ENCODE data around the gene TTLL13. TPM values are rescaled to one million over a fixed set of nuclear protein-coding genes. Genes with fewer than 3 reads are reported as not detected.

Gene TTLL13
- total RNA-seq, 4 donors from 2014 or later, result 0.27 TPM; not detected in 3

DNA sequence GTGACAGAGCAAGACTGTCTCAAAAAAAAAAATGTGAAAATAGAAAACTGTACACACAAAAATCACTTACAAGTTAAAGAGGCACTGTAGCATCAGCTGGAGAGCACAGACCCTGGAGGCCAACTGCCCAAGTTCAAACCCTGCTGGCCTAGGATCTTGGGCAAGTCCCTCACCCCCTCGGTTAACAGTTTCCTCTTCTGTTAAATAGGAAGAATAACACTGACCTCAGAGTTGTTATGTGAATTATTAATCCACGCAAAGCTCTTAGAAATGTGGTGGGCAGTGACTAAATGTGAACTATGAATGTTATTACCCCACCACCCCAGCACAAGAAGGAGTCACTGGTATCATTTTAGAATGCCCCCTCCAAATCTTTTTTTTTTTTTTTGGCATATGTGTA lies 26.8 kb upstream of the TTLL13 start:
- Histone ChIP-seq H3K27ac (no peak overlapping the region), H3K4me1 (peaks cover 3 to 14% (median 6%) of the 10 kb centered on the region in 4 donors), H3K36me3 (peaks cover 0 to 46% (median 13%) of the 10 kb centered on the region in 4 donors), H3K4me3 (no peak overlapping the region), H3K9me3 (no peaks in the 10 kb centered on the region), H3K27me3 (no peaks in the 10 kb centered on the region)
- DNase-seq, result no peak
- in situ Hi-C loops (cut with MboI; ENCODE audit: low pct_ligation_motif_present in 1 of 4, low pct_unique_long_range_greater_than_20kb in 1 of 4, low sequenced_read_pairs in 3 of 4), result loop anchor here in 1 of 4 donors (5.0 kb wide), 1 partner anchor 70 kb away; no protein-coding TSS in a partner anchor
- intact Hi-C loops (cut with DNase I; ENCODE audit: low total_unique reads), result loop anchor here (10.0 kb wide), 1 partner anchor 468 kb away; the partner anchor contains the start of gene MESP1
- TF ChIP-seq, protein P1, sequence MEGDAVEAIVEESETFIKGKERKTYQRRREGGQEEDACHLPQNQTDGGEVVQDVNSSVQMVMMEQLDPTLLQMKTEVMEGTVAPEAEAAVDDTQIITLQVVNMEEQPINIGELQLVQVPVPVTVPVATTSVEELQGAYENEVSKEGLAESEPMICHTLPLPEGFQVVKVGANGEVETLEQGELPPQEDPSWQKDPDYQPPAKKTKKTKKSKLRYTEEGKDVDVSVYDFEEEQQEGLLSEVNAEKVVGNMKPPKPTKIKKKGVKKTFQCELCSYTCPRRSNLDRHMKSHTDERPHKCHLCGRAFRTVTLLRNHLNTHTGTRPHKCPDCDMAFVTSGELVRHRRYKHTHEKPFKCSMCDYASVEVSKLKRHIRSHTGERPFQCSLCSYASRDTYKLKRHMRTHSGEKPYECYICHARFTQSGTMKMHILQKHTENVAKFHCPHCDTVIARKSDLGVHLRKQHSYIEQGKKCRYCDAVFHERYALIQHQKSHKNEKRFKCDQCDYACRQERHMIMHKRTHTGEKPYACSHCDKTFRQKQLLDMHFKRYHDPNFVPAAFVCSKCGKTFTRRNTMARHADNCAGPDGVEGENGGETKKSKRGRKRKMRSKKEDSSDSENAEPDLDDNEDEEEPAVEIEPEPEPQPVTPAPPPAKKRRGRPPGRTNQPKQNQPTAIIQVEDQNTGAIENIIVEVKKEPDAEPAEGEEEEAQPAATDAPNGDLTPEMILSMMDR (IDR thresholded peaks at IDR 0.05), result no peak
- no peak for TF ChIP-seq EP300 (IDR thresholded peaks at IDR 0.05; ENCODE audit: low read depth)
- TF ChIP-seq POLR2AphosphoS5 (IDR thresholded peaks at IDR 0.05), result no peak
- TF ChIP-seq POLR2A (IDR thresholded peaks at IDR 0.05), result no peak
- 65 to 74% methylated on average over 2 of the region's 2 CpGs for WGBS, 2 donors (ENCODE audit: low coverage in 1 of 2)

DNA sequence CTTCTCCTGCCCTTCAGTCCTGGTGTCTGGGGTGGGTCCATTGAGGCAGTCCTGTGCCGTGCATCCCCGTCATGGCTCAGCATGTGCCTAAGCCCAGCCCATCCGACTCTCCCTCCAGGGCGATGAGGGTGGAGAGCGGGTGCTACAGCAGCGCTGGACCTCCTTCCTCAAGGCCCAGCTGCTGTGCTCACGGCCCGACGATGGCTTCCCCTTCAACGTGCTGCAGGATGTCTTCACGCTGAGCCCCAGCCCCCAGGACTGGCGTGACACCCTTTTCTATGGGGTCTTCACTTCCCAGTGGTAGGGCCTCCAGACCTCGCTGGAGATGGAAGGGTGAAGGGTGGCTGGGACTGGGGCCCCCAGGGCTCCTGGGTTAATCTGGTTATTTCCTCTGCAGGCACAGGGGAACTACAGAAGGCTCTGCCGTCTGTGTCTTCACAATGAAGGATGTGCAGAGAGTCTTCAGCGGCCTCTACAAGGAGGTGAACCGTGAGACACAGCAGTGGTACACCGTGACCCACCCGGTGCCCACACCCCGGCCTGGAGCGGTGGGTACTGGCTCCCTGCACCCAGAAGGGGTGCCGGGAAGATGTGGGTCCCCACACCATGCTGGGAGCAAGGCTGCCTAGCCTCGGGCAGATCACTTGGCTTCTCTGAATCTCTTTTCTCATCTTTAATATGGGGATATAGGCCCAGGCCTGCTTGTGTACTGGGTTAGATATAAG lies 25.8 kb upstream of the TTLL13 start:
- DNase-seq, result no peak
- peaks cover 0 to 57% (median 12%) of the 10 kb centered on the region in 4 donors for H3K36me3 ChIP-seq
- intact Hi-C loops (cut with DNase I; ENCODE audit: low total_unique reads) (loop anchor here (10.0 kb wide), 1 partner anchor 469 kb away; the partner anchor contains the start of gene MESP1), in situ Hi-C loops (cut with MboI; ENCODE audit: low pct_ligation_motif_present in 1 of 4, low pct_unique_long_range_greater_than_20kb in 1 of 4, low sequenced_read_pairs in 3 of 4) (loop anchor here in 1 of 4 donors (5.0 kb wide), 1 partner anchor 71 kb away; no protein-coding TSS in a partner anchor)
- H3K27me3 ChIP-seq, result no peaks in the 10 kb centered on the region
- H3K4me1 ChIP-seq, result peaks cover 3 to 14% (median 6%) of the 10 kb centered on the region in 4 donors
- TF ChIP-seq EP300 (IDR thresholded peaks at IDR 0.05; ENCODE audit: low read depth) (no peak), POLR2AphosphoS5 (IDR thresholded peaks at IDR 0.05) (no peak), POLR2A (IDR thresholded peaks at IDR 0.05) (no peak)
- TF ChIP-seq, protein P1 (IDR thresholded peaks at IDR 0.05), result no peak
- WGBS, 2 donors (ENCODE audit: low coverage in 1 of 2), result 94% methylated on average over 21 of the region's 22 CpGs; no CpG with 5 or more reads in 1 of the 2 donors
- H3K4me3 ChIP-seq, result no peak overlapping the region
- H3K27ac ChIP-seq, result no peak overlapping the region
- no peaks in the 10 kb centered on the region for H3K9me3 ChIP-seq

DNA sequence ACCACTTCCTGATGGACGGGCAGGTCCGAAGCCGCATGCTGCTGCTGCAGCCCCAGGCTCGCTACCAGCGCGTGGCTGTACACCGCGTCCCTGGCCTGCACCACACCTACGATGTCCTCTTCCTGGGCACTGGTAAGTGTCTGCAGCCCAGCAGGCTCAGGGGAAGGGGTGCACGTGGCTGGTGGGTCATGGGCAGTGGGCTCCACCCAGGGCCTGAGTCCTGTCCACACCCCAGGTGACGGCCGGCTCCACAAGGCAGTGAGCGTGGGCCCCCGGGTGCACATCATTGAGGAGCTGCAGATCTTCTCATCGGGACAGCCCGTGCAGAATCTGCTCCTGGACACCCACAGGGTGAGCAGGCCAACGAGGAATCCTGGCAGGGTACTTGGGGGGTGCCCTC lies 24.3 kb upstream of the TTLL13 start:
- WGBS, 2 donors (ENCODE audit: low coverage in 1 of 2), result 84% methylated on average over 17 of the region's 17 CpGs; no CpG with 5 or more reads in 1 of the 2 donors
- intact Hi-C loops (cut with DNase I; ENCODE audit: low total_unique reads), result loop anchor here (10.0 kb wide), 1 partner anchor 470 kb away; the partner anchor contains the start of gene MESP1
- Histone ChIP-seq H3K9me3 (no peaks in the 10 kb centered on the region), H3K4me1 (peaks cover 7 to 17% (median 11%) of the 10 kb centered on the region in 4 donors), H3K27ac (no peak overlapping the region), H3K27me3 (no peaks in the 10 kb centered on the region), H3K4me3 (no peak overlapping the region), H3K36me3 (peaks cover 0 to 62% (median 12%) of the 10 kb centered on the region in 4 donors)
- TF ChIP-seq, protein P1 (IDR thresholded peaks at IDR 0.05), result no peak
- no peak for TF ChIP-seq POLR2A (IDR thresholded peaks at IDR 0.05)
- no peak for TF ChIP-seq POLR2AphosphoS5 (IDR thresholded peaks at IDR 0.05)
- no peak for TF ChIP-seq EP300 (IDR thresholded peaks at IDR 0.05; ENCODE audit: low read depth)
- in situ Hi-C loops (cut with MboI; ENCODE audit: low pct_ligation_motif_present in 1 of 4, low pct_unique_long_range_greater_than_20kb in 1 of 4, low sequenced_read_pairs in 3 of 4), result no loop called here
- no peak for DNase-seq

DNA sequence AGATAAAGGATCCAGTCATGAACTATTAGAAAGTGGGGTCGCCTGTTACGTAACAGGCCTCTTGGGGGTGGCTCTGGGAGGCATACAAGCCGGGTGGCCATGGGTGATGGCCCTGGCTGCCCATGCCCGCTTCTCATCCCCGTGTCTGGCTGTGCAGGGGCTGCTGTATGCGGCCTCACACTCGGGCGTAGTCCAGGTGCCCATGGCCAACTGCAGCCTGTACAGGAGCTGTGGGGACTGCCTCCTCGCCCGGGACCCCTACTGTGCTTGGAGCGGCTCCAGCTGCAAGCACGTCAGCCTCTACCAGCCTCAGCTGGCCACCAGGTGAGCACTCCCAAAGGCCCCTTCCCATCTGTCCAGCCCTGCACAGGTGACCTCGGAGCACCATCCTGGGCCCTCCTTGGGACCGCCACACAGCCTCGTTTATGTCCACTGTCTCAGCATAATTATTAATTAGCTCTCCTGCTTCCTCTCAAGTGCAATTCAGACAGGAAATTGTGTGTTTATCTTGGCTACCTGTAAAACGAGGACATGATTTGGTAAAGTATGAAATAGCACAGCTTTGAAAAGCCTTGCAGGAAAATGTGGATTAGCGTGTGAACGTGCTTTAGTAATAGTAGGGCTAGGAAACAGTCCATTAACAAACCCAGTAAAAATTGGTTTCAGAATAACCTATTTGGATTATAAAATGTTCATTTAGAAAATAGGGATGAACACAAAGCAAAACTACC lies 23.7 kb upstream of the TTLL13 start:
- H3K9me3 ChIP-seq, result no peaks in the 10 kb centered on the region
- DNase-seq, result no peak
- no peaks in the 10 kb centered on the region for H3K27me3 ChIP-seq
- H3K4me1 ChIP-seq, result peaks cover 11 to 24% (median 17%) of the 10 kb centered on the region in 4 donors
- intact Hi-C loops (cut with DNase I; ENCODE audit: low total_unique reads) (loop anchor here (10.0 kb wide), 1 partner anchor 471 kb away; the partner anchor contains the start of gene MESP1), in situ Hi-C loops (cut with MboI; ENCODE audit: low pct_ligation_motif_present in 1 of 4, low pct_unique_long_range_greater_than_20kb in 1 of 4, low sequenced_read_pairs in 3 of 4) (no loop called here)
- TF ChIP-seq POLR2A (IDR thresholded peaks at IDR 0.05) (no peak), EP300 (IDR thresholded peaks at IDR 0.05; ENCODE audit: low read depth) (no peak), POLR2AphosphoS5 (IDR thresholded peaks at IDR 0.05) (no peak)
- TF ChIP-seq, protein P1 (IDR thresholded peaks at IDR 0.05), result no peak
- 68 to 89% methylated on average over 3 to 15 of the region's 18 CpGs for WGBS, 2 donors (ENCODE audit: low coverage in 1 of 2)
- peaks cover 0 to 62% (median 13%) of the 10 kb centered on the region in 4 donors for H3K36me3 ChIP-seq
- H3K27ac ChIP-seq, result no peak overlapping the region
- no peak overlapping the region for H3K4me3 ChIP-seq
